HG03354 (cell line): ENCODE results near the gene PLXDC2.

Experiments
- ATAC-seq: cut with Tn5 transposase; IDR thresholded peaks from one replicate; pipeline ENCODE4 v1.9.1; 2021; ENCODE audit warnings: mild to moderate bottlenecking; ENCODE audit not compliant: unreplicated experiment, poor library complexity, severe bottlenecking

The PLXDC2 gene

DNA sequence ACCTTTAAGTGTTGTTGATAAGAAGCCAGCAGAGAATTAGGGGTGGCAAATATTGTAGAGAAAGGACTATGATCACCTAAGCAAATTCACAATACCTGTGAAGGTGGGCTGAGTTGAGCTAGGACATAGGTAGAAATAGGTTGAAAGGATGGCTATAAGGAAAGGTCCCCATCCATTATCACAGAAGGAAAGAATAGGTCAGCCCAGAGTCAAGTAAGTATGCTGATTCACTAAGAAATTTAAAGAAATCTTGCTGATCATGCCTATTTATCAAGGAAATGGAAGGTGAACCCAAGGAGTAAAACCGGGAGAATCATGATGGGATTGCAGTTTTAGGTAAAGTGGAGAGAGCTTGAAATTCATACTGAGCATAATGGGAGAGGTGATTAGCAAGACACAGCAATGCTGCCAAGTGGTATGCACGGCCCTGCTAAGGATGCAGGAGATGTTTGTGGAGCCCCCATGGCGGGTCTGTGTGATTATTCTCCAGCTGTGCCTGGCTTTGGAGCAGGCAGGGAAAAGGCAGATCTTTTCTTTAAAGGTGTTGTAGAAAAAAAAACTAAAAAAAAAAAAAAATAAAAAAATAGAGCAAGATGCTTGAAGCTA lies 399.4 kb downstream of the PLXDC2 start:
- no peak for ATAC-seq

DNA sequence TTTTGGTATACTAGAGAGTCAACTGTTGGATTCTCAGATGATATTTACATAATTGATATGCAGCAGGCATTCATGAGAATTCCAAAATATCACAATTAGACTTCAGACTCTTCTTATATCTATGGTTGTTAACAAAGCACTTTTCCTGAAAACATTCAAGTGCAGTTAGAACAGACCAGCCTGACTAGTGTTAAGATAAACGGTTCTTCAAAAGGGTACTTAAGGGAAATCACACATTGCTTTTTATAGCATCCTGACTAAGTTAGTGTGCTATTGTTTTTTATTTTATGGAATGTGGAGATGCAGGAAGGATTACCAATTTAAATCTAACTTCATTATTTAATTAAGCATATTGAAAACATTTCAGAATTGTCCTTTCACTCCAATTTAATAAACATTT lies 405.1 kb downstream of the PLXDC2 start:
- ATAC-seq, result no peak

DNA sequence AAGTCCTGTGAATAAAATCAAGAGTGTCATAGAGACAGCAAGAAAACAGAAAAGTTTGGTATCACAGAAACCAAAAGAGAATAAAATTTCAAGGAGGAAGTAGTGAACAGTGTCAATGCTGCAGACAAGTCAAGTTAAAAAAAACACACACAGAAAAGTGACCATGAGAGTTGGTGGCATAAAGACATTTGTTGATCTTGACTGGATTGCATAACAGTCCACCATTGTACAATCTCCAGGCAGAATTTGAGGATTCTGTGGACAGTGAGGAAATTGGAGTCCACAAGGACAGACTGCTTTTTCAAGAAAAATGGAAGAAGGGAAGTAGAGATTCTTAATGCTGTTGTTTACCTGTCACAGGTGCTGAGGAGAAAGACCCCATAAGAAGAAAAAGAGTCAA lies 412.5 kb downstream of the PLXDC2 start:
- ATAC-seq, result no peak

DNA sequence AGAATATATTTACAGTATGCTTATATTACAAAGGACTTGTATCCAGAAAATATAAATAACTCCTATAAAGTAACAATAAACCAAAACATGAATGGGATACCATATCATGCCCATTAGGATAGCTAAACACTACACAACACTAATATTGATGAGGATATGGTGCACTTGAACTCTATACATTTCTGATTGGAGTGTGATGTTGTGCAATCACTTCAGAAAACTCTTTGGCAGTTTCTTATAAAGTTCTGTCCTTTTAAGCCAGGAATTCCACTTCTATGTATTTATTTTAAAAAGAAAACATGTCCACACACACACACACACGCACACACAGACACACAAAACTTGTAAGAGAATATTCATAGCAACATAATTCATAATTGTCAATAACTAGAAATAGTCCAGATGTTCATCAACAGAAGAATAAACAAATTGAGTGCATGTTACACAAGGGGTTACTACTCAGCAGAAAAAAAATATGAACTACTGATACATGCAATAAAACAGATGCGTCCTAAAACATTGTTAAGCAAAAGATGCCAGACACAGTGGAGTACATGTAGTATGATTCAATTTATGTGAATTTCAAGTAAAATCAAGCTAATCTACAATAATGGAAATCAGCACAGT lies 416.0 kb downstream of the PLXDC2 start:
- ATAC-seq, result no peak

DNA sequence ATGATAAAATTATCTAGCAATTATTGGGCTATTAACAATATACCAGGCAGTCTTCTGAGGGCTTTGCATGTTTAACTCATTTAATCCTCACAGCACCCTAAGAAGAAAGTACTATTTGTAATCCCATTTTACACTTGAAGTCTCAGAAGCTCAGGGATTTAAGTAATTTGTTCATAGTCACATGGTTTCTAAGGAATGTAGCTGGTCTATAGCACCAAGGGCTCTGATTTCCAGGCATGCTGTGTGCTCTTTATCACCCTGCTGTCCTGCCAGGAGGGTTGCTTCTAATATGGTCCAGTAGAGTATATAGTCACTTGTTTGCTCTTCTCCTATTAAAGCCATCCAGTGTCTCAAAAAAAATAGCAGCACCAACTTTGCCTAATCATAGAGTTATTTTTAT lies 417.2 kb downstream of the PLXDC2 start:
- ATAC-seq, result no peak

DNA sequence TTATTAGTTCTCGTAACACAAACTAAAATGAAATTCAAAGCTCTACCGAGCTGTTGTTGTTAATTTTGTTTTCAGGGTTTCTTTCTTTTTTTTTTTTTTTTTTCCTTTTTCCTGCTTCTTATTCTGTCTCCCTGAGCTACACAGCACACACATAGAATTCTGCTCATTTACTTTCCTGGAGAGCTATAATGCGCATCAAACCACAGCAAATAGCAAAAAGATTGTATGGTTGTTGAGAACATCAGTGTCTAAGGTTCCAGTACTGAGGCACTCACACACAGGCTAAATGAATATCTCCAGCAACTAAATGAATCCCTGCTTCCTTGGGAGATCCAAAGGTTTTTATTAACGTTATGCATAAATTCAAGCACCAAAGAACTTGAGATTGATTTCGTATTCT lies 418.3 kb downstream of the PLXDC2 start:
- no peak for ATAC-seq

DNA sequence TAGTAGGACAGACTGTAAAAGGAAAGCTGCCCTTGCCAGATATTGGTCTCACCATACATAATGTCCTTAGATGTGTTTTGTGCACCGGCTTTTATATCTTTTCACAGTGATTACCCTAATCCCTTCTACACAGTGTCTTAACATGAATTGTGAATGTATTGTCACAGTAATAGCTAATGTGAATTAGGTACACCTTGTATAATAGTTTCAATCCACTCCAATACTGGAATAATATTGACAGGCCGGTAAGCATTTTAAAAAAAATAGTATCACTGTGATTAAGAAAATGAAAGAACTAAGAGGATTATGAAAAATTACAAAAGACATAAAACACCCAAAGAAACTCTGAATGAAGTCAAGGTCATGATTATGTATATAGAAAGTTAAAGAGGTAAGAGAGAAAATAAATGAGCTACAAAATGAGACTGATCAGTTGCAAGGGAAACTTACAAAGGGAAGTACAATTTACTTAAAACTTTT lies 420.9 kb downstream of the PLXDC2 start:
- no peak for ATAC-seq

DNA sequence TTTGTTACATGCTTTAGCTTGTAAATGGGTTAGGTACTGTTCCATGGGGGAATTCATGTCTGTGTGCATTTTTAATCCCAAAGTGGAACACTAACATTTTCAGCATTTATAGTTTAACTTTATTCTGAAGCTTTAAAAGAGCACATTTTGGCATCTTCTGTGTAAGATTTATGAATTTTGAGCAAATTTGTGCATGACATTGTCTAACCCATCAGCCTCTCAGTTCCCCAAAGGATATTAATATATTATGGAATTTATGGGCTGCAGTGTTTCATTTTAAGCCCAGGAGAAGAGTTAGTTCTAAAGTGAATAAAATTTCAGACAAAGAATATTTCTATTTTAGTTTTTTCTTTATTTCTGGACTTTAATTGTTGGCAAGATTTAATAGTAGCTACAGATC lies 421.4 kb downstream of the PLXDC2 start:
- no peak for ATAC-seq

DNA sequence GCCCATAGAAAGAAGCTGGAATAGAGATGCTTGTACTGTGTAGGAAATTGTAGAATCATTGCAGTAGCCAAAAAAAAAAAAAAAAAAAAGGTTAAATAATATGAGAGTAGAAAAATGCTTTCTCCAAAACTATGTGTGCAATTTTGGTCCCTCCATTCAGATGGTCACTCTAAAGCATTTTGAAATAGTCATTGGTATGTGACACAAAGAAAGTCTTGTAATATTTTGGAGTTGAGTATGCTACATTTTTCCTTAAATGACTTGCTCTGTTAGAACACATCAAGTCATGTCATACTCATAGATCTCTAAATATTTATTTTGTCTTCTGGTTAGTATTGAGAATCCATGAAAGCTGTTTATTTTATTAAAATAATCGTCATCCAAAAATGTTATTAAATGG lies 424.4 kb downstream of the PLXDC2 start:
- no peak for ATAC-seq

DNA sequence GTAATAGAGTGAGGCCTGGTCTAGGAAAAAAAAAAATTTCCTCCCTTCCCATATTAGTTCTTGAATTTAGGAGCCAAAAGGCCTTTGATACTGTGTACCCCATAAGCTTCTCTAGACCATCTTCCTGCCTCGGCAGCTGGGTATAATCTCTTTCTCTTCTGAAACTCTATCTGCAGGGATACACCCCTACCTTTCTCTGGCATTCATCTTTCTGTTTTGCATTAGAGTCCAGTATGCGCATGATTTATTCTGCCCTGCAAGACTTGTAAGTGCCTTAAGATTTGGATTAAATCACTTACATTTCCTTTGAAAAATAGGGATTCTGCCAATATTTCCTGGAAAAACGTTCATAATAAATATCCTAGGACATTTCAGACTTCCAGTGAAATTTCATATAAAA lies 431.2 kb downstream of the PLXDC2 start:
- ATAC-seq, result no peak

DNA sequence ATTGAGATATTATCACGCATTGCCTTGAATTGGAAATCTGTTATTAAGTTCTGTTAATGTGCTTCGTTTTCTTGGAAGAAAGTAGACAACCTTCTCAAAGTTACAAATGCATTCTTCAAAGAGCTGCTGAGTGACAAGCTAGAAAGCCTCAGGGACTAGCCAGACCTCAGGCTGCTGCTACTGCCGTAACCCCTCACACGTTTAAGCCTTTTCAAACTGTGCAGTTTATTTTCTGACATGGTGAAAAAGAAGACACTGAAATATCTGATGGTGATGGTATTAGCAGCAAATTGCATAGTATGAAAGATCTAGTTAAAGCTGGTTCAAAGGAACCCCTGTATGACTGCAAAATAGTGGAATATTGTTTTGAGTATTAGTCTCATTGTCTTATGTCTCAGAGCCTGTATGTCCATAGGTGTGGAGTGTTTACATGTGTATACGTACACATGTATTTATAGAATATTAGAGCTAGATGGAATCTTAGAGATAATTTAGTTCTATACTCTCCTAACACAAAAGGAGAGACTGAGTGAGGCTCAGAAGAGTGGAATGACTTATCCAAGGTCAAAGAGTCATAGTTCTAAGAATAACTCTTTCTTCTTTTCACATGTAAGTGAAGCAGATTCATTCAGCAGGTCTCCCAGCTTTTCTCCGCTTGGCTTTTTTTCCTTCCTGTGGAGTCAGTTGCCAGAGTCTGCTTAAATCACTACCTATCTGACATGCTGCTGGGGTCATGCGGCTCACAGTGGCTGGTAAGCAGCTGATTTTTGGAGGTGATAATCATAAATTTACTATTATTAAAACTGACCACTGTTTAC lies 431.9 kb downstream of the PLXDC2 start:
- ATAC-seq, result no peak

DNA sequence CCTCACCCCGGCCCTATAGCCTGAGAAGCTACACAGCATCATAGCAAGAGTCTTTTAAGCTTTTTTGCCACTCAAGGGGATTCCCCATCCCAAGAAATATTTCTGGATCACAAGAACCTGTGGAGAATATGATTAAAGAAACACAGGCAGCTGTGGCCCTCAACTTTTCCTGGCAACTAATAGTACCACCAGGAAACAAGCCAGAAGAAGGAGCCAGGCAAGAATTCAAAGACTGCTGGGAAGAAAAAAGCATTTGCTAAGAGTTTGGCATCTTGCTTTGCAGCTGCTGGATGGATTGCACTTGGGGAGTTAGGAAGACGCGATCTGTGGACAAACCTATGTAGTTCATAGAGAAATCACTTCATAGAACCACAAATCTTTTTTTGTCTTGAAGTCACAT lies 437.8 kb downstream of the PLXDC2 start:
- no peak for ATAC-seq

DNA sequence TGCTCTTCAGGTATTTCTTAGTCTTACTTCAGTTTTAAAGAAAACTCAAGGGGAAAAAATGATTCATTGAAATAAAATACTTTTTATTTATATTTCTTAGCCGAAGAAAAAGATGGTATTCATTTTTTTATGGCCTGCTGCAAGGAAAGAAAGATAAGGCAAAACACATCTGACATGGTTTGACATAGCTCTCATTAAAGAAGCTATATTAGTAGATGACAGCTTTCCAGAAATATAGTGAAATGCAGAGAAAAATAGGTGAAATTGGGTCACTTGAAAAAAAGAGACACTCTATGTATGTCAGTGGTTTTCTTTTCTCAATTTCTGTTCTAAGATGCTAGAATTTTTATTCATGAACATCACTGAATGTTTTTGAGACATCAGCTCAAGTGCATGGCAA lies 438.3 kb downstream of the PLXDC2 start:
- ATAC-seq, result no peak

DNA sequence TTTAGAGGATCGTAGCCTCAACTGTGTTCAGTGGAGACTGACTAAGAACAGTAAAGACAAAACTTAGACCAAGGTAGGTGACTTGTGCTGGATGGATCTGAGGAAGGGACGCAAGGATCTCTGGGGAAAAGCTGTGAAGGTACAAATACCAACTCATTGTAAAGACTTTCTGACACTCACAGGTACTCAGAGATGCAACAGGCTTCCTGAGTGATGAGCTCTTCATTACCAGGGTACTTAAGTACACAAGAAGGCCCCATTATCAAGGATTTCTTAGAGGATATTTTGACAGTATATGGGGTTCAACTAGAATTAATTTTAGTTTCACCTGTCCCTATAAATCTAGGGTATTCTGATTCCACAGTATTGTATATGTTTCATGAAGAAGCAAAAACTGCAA lies 440.7 kb downstream of the PLXDC2 start:
- no peak for ATAC-seq

DNA sequence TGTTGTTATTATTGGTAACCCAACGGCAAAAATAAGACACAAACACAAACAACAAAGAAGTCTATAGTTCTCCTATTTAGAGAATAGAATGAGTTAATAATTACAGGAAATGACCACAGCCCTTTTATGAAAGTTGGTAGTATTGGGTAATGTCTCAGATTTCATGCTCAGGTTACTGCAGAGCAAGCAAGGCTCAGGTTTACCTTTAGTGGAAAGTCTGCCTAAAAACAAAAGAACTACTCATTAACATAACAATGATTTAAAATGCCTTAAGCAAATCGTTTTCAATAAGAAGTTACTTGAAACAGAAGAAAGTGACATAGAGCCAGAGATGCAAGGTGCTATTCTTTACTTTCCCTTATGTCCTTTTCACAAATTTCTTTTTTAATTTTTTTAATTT lies 441.2 kb downstream of the PLXDC2 start:
- ATAC-seq, result no peak

DNA sequence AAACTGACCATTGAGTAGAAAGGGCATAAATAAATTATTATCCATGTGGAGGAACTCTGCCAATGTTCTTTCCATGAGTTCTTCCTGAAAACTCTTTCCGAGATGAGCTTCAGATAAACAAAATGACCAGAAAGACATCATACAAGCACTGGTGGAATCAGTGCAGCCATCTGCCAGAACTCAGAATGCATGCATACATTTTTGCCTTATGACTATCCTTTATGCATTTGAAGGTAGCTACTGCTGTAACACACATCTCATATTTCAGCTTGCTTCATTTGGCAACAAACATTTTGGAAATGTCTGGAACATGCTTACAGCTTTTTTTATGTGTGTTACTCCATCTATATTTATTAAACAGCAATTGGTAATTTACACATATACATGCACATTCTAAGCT lies 448.9 kb downstream of the PLXDC2 start:
- no peak for ATAC-seq

DNA sequence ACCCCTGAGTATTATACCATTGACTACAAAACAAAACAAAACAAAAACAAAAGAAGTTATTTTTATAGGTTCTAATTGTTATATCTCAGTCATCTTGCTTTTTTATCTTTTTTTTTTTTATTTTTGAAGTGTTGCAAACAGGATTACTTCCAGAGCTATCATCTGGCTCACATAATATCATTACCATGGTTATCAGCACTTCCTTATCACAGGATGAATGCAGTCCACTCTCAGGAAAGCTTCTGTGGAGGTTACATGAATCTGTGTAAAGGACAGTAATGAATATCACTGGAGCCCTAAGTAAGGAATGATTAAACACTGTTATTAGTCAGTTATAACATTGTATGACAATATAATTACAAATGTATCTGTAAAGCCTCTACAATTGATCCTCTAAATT lies 451.5 kb downstream of the PLXDC2 start:
- ATAC-seq, result no peak

DNA sequence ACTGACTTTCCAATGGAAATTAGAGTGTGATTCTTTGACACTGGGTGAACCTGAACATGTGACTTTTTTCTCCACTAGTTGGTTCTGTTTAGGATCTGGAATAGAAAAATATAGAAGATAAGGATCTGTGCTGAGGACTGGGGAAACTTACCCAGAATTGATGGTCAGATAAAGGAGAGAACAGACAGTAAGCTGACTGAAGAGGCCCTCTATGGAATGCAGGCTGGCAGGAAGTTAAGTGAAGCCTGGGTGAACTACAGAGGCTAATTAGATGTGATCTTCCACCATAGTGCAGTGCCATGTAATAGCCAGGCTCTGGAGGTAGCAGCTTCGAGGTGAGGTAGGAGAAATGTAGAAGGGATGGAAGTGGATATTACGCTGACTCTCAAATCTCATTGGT lies 455.3 kb downstream of the PLXDC2 start:
- ATAC-seq, result no peak

DNA sequence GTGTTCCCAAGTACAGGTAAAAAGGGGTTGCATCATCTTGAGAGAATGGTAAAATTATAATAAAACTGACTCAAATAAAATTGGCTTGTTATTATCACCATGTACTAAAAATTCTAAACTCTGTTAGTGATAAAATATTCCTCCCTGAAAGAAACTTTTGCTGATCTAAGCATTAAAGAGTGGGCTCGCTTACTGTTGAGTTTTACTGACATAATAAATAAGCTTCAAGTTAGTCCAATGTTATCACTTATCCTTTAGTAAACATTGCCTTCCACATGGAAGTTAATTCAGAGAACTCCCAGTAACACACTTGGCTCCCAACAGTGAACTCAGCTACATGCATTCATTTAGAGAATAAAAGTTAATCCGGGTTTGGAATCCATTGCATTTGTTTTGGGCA lies 456.4 kb downstream of the PLXDC2 start:
- no peak for ATAC-seq

DNA sequence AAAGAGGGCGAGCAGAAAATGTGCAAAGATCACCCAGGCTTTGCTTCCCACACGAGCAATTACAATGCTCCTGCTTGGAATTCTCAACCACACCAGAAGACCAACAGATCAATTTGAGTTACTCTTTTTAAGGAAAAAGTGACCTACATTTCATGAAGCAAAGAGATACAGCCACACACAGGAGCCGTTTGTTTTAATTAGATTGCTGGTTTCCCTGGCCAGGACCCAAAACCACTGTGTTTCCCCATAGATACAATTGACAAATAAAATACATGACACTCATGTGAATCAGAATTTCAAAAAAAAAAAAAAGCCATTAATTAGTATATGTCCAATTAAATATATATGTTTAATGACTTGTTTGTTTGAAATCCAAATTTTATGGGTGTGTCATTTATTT lies 458.3 kb downstream of the PLXDC2 start:
- no peak for ATAC-seq
